ENCODE results near the gene PLCXD1. TPM values are rescaled to one million over a fixed set of nuclear protein-coding genes. Genes with fewer than 3 reads are reported as not detected.

Gene PLCXD1, protein sequence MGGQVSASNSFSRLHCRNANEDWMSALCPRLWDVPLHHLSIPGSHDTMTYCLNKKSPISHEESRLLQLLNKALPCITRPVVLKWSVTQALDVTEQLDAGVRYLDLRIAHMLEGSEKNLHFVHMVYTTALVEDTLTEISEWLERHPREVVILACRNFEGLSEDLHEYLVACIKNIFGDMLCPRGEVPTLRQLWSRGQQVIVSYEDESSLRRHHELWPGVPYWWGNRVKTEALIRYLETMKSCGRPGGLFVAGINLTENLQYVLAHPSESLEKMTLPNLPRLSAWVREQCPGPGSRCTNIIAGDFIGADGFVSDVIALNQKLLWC
- total RNA-seq = 29.1 TPM

GRCh38 chrX:281166-281999 is at the start of gene PLCXD1:
PLCXD1 (plus strand) TSS chrX:281381; CDS start chrX:284188, 2,807 bp downstream.

DNA sequence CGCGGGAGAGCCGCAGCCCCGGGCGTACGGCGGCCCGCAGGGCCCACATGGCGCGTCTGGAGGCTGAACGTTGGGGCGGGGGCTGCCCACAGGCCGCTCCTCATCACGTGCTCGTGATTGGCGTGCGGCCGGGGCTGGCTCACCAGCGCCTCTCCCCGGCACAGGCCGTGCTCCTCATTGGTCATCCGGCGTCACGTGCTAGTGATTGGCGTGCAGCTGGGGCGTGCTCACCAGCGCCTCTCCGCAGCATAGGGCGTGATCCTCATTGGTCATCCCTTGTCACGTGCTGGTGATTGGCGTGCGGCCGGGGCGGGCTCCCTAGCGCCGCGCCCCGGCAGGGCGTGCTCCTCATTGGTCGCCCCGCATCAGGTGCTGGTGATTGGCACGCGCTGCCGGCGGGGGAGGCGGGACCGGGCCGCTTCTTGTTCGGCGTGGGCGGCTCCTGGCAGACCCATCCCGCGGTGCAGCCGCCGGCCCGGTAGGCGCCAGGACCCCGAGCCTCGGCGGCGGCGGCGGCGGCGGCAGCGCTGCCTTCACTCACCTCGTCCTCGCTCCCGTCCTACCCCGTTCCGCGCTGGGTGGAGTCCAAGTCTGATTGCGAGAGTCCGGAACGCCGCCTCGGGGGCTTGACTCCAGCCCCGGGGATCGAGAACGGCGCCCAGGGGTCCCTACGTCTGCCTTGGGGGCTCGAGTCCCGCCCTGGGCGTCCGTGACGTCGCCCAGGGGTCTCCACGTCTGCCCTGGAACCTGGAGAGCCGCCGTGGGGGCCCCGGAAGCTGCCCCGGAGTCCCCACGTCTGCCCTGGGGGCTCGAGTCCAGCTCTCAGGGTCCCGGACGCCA is 37.8 kb downstream of the PLCXD1 start, which contains the start of gene GTPBP6:
Gene GTPBP6, minus strand, starts transcription at position 58 of the 840 bp plus-strand sequence. Its CDS starts 9 bp downstream, at position 49.

Other genes starting within 250 kb of the PLCXD1 start
- 21.7 TPM for gene GTPBP6, start 37.4 kb downstream of the PLCXD1 start, total RNA-seq
- 23.1 TPM for gene PPP2R3B, start 105.5 kb downstream of the PLCXD1 start, total RNA-seq